Activated T-cell treated with anti-CD3 and anti-CD28 coated beads for 24 hours (primary cell): Measurements from ENCODE around the gene CCDC7.
"Not testable (repeated sequence)": the region's sequence is repeated elsewhere in the genome, so short reads cannot be mapped to it uniquely, and the experiment has no call there.

Experiments used
- DNase-seq: peaks from one replicate; pipeline ENCODE4 v3.0.0-alpha.2; 2020; ENCODE audit warnings: low read depth

Gene CCDC7

GRCh38 chr10:32887481-32887880, 441.5 kb downstream of the CCDC7 start:
- DNase-seq: no peak

- no peak for DNase-seq
These were observed 442.4 kb downstream of the CCDC7 start for GRCh38 chr10:32888161-32888927.

GRCh38 chr10:32889631-32890212, 443.8 kb downstream of the CCDC7 start:
- no peak for DNase-seq

- no peak for DNase-seq
These were observed 444.5 kb downstream of the CCDC7 start for GRCh38 chr10:32890444-32890843.

GRCh38 chr10:32891261-32891660, 445.3 kb downstream of the CCDC7 start:
- no peak for DNase-seq

GRCh38 chr10:32893434-32893833, 447.5 kb downstream of the CCDC7 start:
- no peak for DNase-seq

- no peak for DNase-seq
These were observed 448.1 kb downstream of the CCDC7 start for GRCh38 chr10:32893916-32894664.

- DNase-seq: not testable (repeated sequence)
These were observed 449.4 kb downstream of the CCDC7 start for GRCh38 chr10:32895200-32895968.

- DNase-seq: no peak
These were observed 455.9 kb downstream of the CCDC7 start for GRCh38 chr10:32901815-32902214.

- no peak for DNase-seq
These were observed 459.5 kb downstream of the CCDC7 start for GRCh38 chr10:32905466-32905865.

GRCh38 chr10:32906595-32906994, 460.7 kb downstream of the CCDC7 start:
- no peak for DNase-seq

- DNase-seq: no peak
These were observed 463.5 kb downstream of the CCDC7 start for GRCh38 chr10:32909456-32909855.

GRCh38 chr10:32909970-32910369, 464.0 kb downstream of the CCDC7 start:
- DNase-seq: not testable (repeated sequence)

GRCh38 chr10:32911285-32912016, 465.5 kb downstream of the CCDC7 start:
- no peak for DNase-seq

- DNase-seq: not testable (repeated sequence)
These were observed 471.9 kb downstream of the CCDC7 start for GRCh38 chr10:32917817-32918216.

GRCh38 chr10:32922170-32922569, 476.2 kb downstream of the CCDC7 start:
- no peak for DNase-seq

GRCh38 chr10:32923134-32923533, 477.2 kb downstream of the CCDC7 start:
- DNase-seq: no peak

- no peak for DNase-seq
These were observed 477.9 kb downstream of the CCDC7 start for GRCh38 chr10:32923849-32924248.
